ENCODE results near the gene HYAL2. TPM values are rescaled to one million over a fixed set of nuclear protein-coding genes. Genes with fewer than 3 reads are reported as not detected.

HYAL2 gene
- total and polyA plus RNA-seq, 2 of the 8 experiments (the other 6 are each of a cell fraction or from before 2014, with no cell fraction given): 51.9 to 176 TPM

GRCh38 chr3:50278123-50278879 is 44.2 kb downstream of the HYAL2 start:
- H2BK12ac ChIP-seq (ENCODE audit: low read depth, low read length): no peak overlapping the region
- no peak overlapping the region for H2BK120ac ChIP-seq (replicated peaks; ENCODE audit: low read depth, low read length)
- no peak overlapping the region for H4K91ac ChIP-seq (replicated peaks; ENCODE audit: insufficient read length, low read length)
- peaks cover 0 to 12% (median 7%) of the 10 kb centered on the region in 4 experiments; a peak in 5 of 7 replicates for H3K4me1 ChIP-seq (replicated peaks in 1 of 4; ENCODE audit: control insufficient read depth in 3 of 4, insufficient read depth in 4 of 4, low read length in 3 of 4)
- no peak overlapping the region for H4K8ac ChIP-seq (ENCODE audit: extremely low read depth, insufficient read depth, low read length)
- no peak for FAIRE-seq
- H3K23me2 ChIP-seq (ENCODE audit: low read depth, low read length): peaks cover 2% of the 10 kb centered on the region; the same call in 1 of the 2 replicates
- no peak overlapping the region for H2AFZ ChIP-seq (ENCODE audit: low read length)
- no peaks in the 10 kb centered on the region for H3K79me1 ChIP-seq (ENCODE audit: low read depth, low read length)
- H2BK15ac ChIP-seq (ENCODE audit: low read length): no peak overlapping the region
- no peak overlapping the region for H3K23ac ChIP-seq (ENCODE audit: insufficient read length)
- no peaks in the 10 kb centered on the region for H3K36me3 ChIP-seq (ENCODE audit: control insufficient read depth in 2 of 4, insufficient read depth in 4 of 4, low read length in 3 of 4)
- H3K27me3 ChIP-seq (replicated peaks in 1 of 4; ENCODE audit: control insufficient read depth in 3 of 4, extremely low read depth in 1 of 4, insufficient read depth in 3 of 4, low read length in 3 of 4): peaks cover 26 to 46% (median 39%) of the 10 kb centered on the region in 4 experiments
- H4K5ac ChIP-seq (ENCODE audit: insufficient read length, low read depth, low read length): no peak overlapping the region
- no peak overlapping the region for H3K27ac ChIP-seq (ENCODE audit: low read depth, low read length)
- no peak overlapping the region for H2BK5ac ChIP-seq (ENCODE audit: low read depth, low read length)
- H3K14ac ChIP-seq (ENCODE audit: insufficient read length): no peak overlapping the region
- no peaks in the 10 kb centered on the region for H4K20me1 ChIP-seq (replicated peaks in 1 of 2; ENCODE audit: control insufficient read depth in 1 of 2, insufficient read depth in 2 of 2, low read length in 2 of 2)
- no peak overlapping the region for H2BK20ac ChIP-seq (ENCODE audit: low read length)
- H3K4me3 ChIP-seq (ENCODE audit: extremely low read depth in 1 of 4, insufficient read depth in 2 of 4, low read depth in 3 of 4, low read length in 4 of 4): no peak overlapping the region
- H3K4ac ChIP-seq (replicated peaks; ENCODE audit: insufficient read length, low read depth, low read length): no peak overlapping the region
- no peak for DNase-seq (ENCODE audit: low read depth in 1 of 2, low spot score in 2 of 2)
- H3K79me2 ChIP-seq (ENCODE audit: control insufficient read depth in 1 of 2, insufficient read depth in 2 of 2, low read length in 2 of 2): no peaks in the 10 kb centered on the region
- CTCF ChIA-PET (ENCODE audit: partially characterized antibody): interaction anchor here (0.6 to 53.5 kb wide), 9 partner anchors 15 to 57 kb away, joined by 3 to 2149 read pairs (median 7); partner anchors contain the start of genes GNAI2, HYAL2, HYAL3 and IFRD2
- H3K56ac ChIP-seq (replicated peaks; ENCODE audit: insufficient read length, low read depth, low read length): no peak overlapping the region
- H2AK5ac ChIP-seq (ENCODE audit: low read depth, low read length): no peak overlapping the region
- POLR2A ChIA-PET (ENCODE audit: partially characterized antibody): interaction anchor here (0.9 to 9.6 kb wide), 5 partner anchors 11 to 59 kb away, joined by 3 to 122 read pairs (median 11); partner anchors contain the start of genes GNAI2, HYAL2 and IFRD2
- 97% methylated on average over 4 of the region's 4 CpGs; no CpG with 5 or more reads in 1 of the 2 experiments for WGBS, 2 experiments (ENCODE audit: extremely low coverage in 1 of 2, insufficient coverage in 1 of 2, insufficient read length in 1 of 2, insufficient replicate concordance in 2 of 2, low coverage in 1 of 2, low lambda C conversion rate in 2 of 2, missing lambda C conversion rate in 1 of 2)
- no peaks in the 10 kb centered on the region; a peak in 1 of 4 replicates for H3K9me3 ChIP-seq (ENCODE audit: insufficient read depth in 2 of 2, low read depth in 1 of 2, low read length in 1 of 2)
- no peak overlapping the region for H3K4me2 ChIP-seq (ENCODE audit: insufficient read depth in 1 of 2, low read depth in 2 of 2, low read length in 2 of 2)
- H3K9ac ChIP-seq (replicated peaks in 1 of 4; ENCODE audit: extremely low read depth in 1 of 4, low read depth in 3 of 4, low read length in 3 of 4): peak overlapping the region in 1 of 4 experiments; percentile 19; a peak in 1 of 7 replicates
- no peak overlapping the region for H3K18ac ChIP-seq (ENCODE audit: extremely low read depth, low read length)
- TF ChIP-seq PHF8 (conservative IDR thresholded peaks at IDR 0.05; ENCODE audit: low read depth, low read length): no peak
- no peak for TF ChIP-seq CBX5 (IDR thresholded peaks at IDR 0.05; ENCODE audit: low read depth, low read length)
- TF ChIP-seq TCF12 (IDR thresholded peaks at IDR 0.05; ENCODE audit: low read depth, low read length): no peak
- no peak for TF ChIP-seq SAP30 (IDR thresholded peaks at IDR 0.05; ENCODE audit: insufficient read depth, insufficient replicate concordance, low read length)
- no peak for TF ChIP-seq POLR2AphosphoS5 (IDR thresholded peaks at IDR 0.05; ENCODE audit: low read depth, low read length)
- no peak for TF ChIP-seq KDM1A (IDR thresholded peaks at IDR 0.05; ENCODE audit: borderline replicate concordance, low read length)
- no peak for TF ChIP-seq ATF2 (IDR thresholded peaks at IDR 0.05; ENCODE audit: low read length)
- TF ChIP-seq MAX (IDR thresholded peaks at IDR 0.05): no peak
- no peak for TF ChIP-seq RFX5 (IDR thresholded peaks at IDR 0.05; ENCODE audit: borderline replicate concordance, low read depth, low read length)
- TF ChIP-seq BRCA1 (IDR thresholded peaks at IDR 0.05; ENCODE audit: low read depth, low read length): no peak
